Lower leg skin (tissue), 3 donors: Measurements from ENCODE around the gene TYW1B.
"Not testable (repeated sequence)": the region's sequence is repeated elsewhere in the genome, so short reads cannot be mapped to it uniquely, and the experiment has no call there.

ENCODE experiments used
- POLR2A ChIP-seq, 2 donors: fragments of 450-650 bp; IDR thresholded peaks; one replicate each; pipeline ENCODE4 v1.6.1; 2016 to 2017; ENCODE audit warnings: antibody characterized with exemption in 2 of 2, mild to moderate bottlenecking in 1 of 2, moderate library complexity in 1 of 2
- TF ChIP-seq, protein P1 (sequence below), 3 donors: fragments of 450-650 bp; IDR thresholded peaks; one replicate each; pipeline ENCODE4 v1.5.1; 2016; ENCODE audit warnings: antibody characterized with exemption in 3 of 3, mild to moderate bottlenecking in 3 of 3, moderate library complexity in 2 of 3

DNA sequence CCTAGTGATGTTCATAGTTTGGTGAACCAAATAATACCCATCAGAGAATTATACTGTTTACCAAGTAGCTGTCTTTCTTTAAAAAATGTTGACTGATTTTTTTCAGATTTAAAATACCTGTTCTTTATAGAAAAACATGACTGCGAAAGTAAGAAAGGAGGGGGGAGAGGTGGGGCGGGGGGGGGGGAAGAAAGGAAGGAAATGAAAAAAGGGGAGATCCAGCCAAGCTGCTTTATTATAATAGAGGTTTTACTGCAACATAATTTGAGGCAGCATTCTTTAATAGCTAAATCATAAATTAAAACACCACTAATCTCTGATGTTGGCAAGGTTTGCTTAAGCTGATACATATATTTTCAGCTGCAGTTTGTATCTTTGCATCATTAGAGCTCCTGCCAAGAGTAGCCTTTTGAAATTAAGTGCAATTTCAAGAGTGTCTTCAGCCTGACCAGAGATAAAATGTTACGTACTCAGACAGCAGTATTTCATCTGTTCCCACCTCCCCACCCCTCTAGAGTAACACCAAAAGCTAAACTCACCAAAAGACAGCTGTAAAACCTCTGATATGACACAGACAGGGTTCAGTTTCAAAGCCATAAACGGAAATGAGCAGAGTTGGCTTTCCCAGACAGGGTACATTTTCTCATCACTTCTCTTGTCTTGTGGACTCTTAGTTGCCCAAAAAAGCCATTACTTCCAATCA, 202.1 kb downstream of the TYW1B start:
- TF ChIP-seq, protein P1, sequence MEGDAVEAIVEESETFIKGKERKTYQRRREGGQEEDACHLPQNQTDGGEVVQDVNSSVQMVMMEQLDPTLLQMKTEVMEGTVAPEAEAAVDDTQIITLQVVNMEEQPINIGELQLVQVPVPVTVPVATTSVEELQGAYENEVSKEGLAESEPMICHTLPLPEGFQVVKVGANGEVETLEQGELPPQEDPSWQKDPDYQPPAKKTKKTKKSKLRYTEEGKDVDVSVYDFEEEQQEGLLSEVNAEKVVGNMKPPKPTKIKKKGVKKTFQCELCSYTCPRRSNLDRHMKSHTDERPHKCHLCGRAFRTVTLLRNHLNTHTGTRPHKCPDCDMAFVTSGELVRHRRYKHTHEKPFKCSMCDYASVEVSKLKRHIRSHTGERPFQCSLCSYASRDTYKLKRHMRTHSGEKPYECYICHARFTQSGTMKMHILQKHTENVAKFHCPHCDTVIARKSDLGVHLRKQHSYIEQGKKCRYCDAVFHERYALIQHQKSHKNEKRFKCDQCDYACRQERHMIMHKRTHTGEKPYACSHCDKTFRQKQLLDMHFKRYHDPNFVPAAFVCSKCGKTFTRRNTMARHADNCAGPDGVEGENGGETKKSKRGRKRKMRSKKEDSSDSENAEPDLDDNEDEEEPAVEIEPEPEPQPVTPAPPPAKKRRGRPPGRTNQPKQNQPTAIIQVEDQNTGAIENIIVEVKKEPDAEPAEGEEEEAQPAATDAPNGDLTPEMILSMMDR (IDR thresholded peaks at IDR 0.05), result not testable (repeated sequence)
- TF ChIP-seq POLR2A (IDR thresholded peaks at IDR 0.05), result not testable (repeated sequence)
